SJSA1 (cell line): ENCODE measurements around the gene DLST. TPM values are rescaled to one million over a fixed set of nuclear protein-coding genes. Genes with fewer than 3 reads are reported as not detected.

Experiments
- DNase-seq, 2 experiments: peaks; one replicate each; pipeline ENCODE4 v3.0.0-alpha.2; 2015 to 2020; ENCODE audit warnings: low spot score in 2 of 2, low read depth in 1 of 2
- H3K27ac ChIP-seq: fragments of 250-450 bp; sonication (Bioruptor Pico); 2 replicates; pipeline ENCODE4 v1.5.1; 2020; ENCODE audit warnings: mild to moderate bottlenecking, moderate library complexity
- H3K27me3 ChIP-seq: fragments of 250-450 bp; sonication (Bioruptor Pico); replicated peaks from 2 replicates; pipeline ENCODE4 v1.5.1; 2020; ENCODE audit warnings: mild to moderate bottlenecking, moderate library complexity
- H3K36me3 ChIP-seq: fragments of 250-450 bp; sonication (Bioruptor Pico); 2 replicates; pipeline ENCODE4 v1.5.1; 2020; ENCODE audit warnings: mild to moderate bottlenecking
- H3K4me1 ChIP-seq: fragments of 250-450 bp; sonication (Bioruptor Pico); replicated peaks from 2 replicates; pipeline ENCODE4 v1.6.1; 2021; ENCODE audit warnings: mild to moderate bottlenecking
- H3K4me3 ChIP-seq: fragments of 250-450 bp; sonication (Bioruptor Pico); 2 replicates; pipeline ENCODE4 v1.5.1; 2020; ENCODE audit warnings: mild to moderate bottlenecking
- H3K9me3 ChIP-seq: fragments of 250-450 bp; sonication (Bioruptor Pico); replicated peaks from 2 replicates; pipeline ENCODE4 v1.5.1; 2020; ENCODE audit warnings: mild to moderate bottlenecking
- total RNA-seq: library from RNA; depleted of rRNA; stranded (reverse); fragments of >200 nt; shearing (Covaris generic); gene quantifications from 2 replicates; pipeline ENCODE4 v1.2.3, GENCODE V29; 2014

The DLST gene
- total RNA-seq, 1 experiment from 2014 or later: 34.9 TPM

DNA sequence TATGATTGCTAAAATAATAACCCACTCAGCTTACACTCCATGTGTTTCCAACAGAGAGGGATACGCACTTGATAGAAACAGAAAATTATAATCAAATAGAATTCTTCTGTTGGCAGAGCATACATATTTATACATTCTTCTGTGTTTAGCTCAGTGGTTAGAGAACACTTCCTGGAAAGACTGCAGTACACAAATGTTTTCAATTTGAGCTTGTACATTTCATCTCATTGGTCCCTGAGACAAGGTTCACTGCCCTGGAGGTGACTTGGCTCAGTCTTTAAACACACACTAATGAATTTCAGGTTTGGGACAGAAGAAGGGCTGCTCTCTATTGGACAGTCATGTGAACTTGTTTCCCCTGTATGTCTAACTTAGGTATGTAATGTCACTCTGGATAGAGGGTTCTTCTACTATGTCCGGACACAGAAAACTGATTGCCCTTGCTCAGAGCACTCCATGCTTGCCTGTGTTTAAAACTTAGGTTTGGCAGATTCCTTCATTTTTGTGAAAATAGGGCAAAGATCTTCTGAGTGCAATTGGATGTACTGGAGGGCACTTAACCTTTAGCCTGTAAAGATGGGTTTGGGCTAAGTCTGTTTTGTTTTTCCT, 28.7 kb upstream of the DLST start:
- Histone ChIP-seq H3K36me3 (no peaks in the 10 kb centered on the region), H3K9me3 (no peaks in the 10 kb centered on the region), H3K4me1 (peaks cover 8% of the 10 kb centered on the region; the same call in 1 of the 2 replicates), H3K27me3 (no peaks in the 10 kb centered on the region), H3K4me3 (no peak overlapping the region), H3K27ac (no peak overlapping the region)
- no peak for DNase-seq

DNA sequence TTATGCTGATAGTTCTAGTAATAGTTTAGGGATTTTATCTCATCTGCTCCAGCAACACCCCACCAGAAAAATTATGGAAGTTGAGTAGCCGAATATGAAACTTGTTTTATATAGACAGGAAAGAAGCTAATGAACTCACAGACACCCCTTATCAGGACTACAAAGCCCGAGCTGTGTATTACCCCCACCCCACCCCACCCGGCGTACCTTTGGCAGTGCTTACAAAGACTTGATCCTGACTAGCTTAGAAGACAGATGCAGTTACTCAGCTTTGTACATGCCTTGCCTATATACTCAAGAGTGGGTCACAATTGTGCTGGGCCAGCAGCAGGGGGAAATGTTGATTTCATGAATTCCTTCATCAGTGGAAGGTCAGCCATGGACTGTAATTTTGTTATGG, 28.1 kb upstream of the DLST start:
- H3K27ac ChIP-seq: no peak overlapping the region
- H3K36me3 ChIP-seq: no peaks in the 10 kb centered on the region
- no peaks in the 10 kb centered on the region for H3K9me3 ChIP-seq
- no peak overlapping the region for H3K4me3 ChIP-seq
- no peak for DNase-seq
- H3K27me3 ChIP-seq: no peaks in the 10 kb centered on the region
- H3K4me1 ChIP-seq: peaks cover 8% of the 10 kb centered on the region; the same call in 1 of the 2 replicates

DNA sequence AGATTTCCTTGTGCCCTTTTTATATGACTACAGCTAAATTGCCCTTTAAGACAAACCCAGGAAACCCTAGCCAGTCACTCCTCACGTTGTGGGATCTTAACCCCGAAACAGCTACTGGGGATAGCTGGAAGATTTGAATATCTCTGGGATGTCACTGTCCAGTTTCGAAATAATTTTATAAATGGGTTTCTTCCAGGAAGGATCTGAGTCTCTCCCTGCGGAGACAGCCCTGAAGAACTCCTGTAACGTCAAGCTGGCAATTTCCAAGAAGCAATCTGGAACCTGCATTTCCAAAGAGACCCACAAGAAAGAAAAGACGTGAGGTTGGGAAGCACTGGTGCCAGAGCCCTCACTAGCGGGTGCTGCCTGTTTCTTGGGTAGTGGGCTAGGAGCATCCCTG, 26.7 kb upstream of the DLST start:
- Histone ChIP-seq H3K9me3 (no peaks in the 10 kb centered on the region), H3K27me3 (no peaks in the 10 kb centered on the region), H3K36me3 (no peaks in the 10 kb centered on the region), H3K27ac (no peak overlapping the region), H3K4me3 (no peak overlapping the region), H3K4me1 (peaks cover 8% of the 10 kb centered on the region; the same call in 1 of the 2 replicates)
- DNase-seq: no peak

DNA sequence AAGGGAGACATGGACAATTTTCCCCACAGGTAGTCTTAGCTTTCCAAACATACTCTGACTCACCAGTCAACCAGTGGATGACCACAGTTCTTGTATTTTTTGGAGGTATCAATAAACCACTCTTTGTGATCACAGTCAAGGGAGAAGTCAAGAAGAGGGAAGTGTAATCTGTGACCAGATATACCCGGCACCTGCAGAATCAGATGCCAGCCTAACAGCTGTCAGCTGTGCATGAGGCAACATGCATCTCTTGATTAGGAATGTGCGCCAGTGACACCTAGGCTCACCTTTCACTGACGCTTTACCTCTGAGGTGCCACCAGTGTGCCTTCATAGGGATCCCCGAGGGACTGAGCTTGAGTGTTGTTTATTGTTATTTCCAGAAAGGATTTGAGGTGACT, 25.8 kb upstream of the DLST start:
- H3K27ac ChIP-seq: no peak overlapping the region
- no peak overlapping the region for H3K4me3 ChIP-seq
- DNase-seq: no peak
- H3K9me3 ChIP-seq: no peaks in the 10 kb centered on the region
- peaks cover 8% of the 10 kb centered on the region; the same call in 1 of the 2 replicates for H3K4me1 ChIP-seq
- H3K36me3 ChIP-seq: no peaks in the 10 kb centered on the region
- no peaks in the 10 kb centered on the region for H3K27me3 ChIP-seq

DNA sequence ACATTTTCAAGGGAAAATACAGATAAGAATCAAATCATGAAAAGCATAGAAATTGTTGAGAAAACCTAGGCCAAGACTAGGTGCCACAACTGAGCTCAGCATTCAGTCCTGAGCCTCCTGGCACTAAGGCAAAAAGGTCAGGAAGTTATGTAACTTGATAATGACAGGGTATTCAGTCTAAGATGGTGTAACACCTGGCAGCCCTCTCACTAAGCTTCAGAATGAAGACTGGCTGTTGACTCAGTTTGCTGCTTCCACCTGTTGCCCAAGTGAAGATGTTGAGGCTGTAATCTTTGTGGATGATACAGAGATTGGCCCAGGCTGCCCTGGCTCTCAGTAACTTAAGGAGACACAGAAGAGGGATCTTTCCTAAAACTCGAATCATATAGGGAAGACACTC, 25.4 kb upstream of the DLST start:
- no peak overlapping the region for H3K4me3 ChIP-seq
- H3K27me3 ChIP-seq: no peaks in the 10 kb centered on the region
- peaks cover 8% of the 10 kb centered on the region; the same call in 1 of the 2 replicates for H3K4me1 ChIP-seq
- no peak overlapping the region for H3K27ac ChIP-seq
- no peak for DNase-seq
- no peaks in the 10 kb centered on the region for H3K9me3 ChIP-seq
- no peaks in the 10 kb centered on the region for H3K36me3 ChIP-seq

DNA sequence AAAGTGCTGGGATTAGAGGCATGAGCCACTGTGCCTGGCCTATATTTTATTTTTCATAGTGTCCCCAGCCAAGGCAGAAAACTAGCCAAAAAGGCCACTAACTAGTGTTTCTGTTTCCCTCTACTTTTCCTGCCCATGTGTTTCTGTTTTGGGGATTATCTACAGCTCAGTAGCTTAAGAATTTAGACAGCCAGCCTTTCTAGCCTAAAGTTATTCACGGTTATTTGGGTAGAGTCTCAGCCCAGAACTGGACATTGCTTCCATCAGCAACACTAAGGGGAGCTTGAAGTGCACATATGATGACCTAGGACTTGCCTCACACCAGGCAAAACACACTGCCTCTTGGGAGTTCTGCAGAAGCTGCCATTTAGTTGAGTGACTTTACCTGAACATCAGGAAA, 23.7 kb upstream of the DLST start:
- no peaks in the 10 kb centered on the region for H3K27me3 ChIP-seq
- no peak overlapping the region for H3K27ac ChIP-seq
- DNase-seq: no peak
- H3K36me3 ChIP-seq: no peaks in the 10 kb centered on the region
- no peaks in the 10 kb centered on the region for H3K9me3 ChIP-seq
- H3K4me1 ChIP-seq: peaks cover 3% of the 10 kb centered on the region; the same call in 1 of the 2 replicates
- no peak overlapping the region for H3K4me3 ChIP-seq

DNA sequence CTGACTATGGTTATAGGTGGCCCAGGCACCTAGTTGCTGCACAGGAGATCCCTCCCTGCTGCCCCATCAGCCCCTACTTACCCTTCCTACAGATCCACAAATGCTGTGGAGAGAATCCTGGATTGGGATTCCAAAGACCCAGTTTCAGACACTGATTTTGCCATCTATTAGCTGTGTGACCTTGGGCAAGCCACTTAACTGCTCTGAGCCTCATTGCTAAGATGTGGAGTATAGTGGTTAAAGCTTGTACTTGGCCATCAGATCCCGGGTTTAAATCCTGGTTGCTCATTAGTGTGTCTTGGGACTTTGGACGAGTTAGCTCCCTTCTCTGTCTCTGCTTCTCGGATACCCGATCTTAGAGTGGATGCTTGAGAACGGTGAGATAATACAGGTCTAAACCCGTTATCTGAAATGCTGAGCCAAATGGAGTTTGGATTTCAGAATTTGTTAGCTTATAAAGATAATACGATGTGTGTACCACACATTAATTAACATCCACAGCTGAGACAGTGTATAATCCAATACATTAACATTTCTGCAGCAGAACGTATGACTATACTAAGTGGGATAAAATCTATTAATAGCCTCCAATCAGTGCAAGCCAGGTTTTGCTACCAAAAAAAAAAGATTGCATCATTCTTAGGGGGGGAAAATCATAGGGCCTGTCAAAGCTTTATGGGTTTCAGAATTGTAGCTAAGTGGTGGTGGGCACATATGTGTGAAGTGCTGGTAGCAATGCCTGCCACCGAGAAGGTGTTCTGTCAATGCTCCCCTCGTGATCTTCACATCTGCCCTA, 21.8 kb upstream of the DLST start:
- DNase-seq: no peak
- Histone ChIP-seq H3K4me3 (no peak overlapping the region), H3K4me1 (no peaks in the 10 kb centered on the region), H3K27me3 (no peaks in the 10 kb centered on the region), H3K9me3 (no peaks in the 10 kb centered on the region), H3K36me3 (no peaks in the 10 kb centered on the region), H3K27ac (no peak overlapping the region)

DNA sequence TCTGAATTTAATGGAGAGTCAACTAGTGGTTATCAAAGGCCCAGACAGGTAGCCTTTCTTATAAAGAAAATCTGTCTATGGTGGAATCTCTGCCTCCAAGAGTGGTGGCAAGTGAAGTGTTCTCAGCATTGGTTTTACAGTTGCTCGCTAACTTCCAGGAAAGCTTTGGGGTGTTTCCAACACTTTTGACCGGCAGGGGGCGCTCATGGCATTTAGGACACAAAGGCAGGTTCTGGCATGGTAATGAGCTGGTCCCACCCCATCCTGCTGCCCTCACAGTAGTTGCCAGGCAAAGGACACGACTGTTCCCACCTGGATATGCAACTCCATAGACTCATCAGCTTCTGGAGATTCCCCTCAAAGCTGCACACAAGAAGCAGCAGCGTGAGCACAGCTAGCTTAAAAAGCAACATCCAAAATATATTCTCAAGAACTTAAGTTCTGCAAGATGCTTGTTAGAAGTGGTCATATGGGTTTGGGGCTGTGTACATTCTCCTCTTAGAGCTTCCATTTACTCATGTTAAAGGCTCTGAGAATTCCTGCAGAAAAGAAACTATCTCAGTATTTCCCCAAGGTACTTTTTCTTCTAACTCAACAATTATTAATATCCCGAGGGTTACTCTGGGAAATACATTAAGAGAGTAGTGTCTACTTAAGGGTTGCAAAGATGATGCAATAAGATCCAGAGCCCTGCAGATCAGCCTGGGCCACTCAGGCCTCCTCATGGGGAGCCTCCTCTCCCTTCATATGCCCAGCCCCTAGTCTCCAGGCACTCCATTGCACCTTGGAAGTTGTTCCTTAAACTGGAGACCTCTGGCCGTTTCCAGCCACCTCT, 20.6 kb upstream of the DLST start:
- no peaks in the 10 kb centered on the region for H3K9me3 ChIP-seq
- peak; percentile 52 to 84 for DNase-seq
- no peaks in the 10 kb centered on the region for H3K27me3 ChIP-seq
- H3K36me3 ChIP-seq: no peaks in the 10 kb centered on the region
- no peak overlapping the region for H3K27ac ChIP-seq
- no peaks in the 10 kb centered on the region for H3K4me1 ChIP-seq
- no peak overlapping the region for H3K4me3 ChIP-seq

DNA sequence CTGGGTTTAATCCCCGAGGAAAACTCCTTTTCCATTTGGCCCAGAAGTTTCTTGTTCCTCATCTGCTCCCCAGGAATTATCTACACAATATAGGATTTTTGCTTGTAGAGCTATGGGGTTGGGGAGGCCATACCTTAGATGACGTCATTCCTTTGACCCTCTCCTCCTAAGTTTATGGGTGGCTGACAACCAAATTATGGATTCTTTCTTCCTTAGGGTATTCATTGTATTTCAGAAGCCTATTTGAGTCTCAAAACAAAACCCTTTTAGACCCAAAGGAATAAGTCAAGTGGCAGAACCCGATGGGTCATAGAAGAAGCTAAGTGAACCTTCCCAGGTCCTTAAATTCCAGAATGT, 20.0 kb upstream of the DLST start:
- H3K27ac ChIP-seq: no peak overlapping the region

DNA sequence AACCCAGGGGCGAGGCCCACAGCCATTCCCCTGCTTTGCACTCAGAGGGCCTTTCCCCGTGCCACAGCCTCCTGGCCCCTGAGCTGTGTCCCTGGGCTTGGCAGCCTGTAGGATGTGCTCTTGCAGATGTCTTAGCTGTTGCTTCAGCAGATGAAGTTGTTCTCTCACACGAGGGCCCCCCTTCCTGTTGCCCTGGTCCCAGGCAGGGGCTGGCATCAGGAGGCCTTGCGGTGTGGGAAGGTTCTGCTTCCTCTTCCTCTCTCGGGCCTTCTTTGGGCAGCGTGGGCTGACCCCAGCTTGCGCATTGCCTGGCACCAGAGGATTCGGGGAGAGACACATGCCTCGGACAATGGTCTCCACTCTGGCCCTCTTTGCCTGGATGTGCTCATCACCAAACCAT, 18.4 kb upstream of the DLST start:
- Histone ChIP-seq H3K4me3 (no peak overlapping the region), H3K36me3 (no peaks in the 10 kb centered on the region), H3K9me3 (no peaks in the 10 kb centered on the region), H3K27me3 (peaks cover 8% of the 10 kb centered on the region; the same call in 1 of the 2 replicates), H3K4me1 (no peaks in the 10 kb centered on the region), H3K27ac (no peak overlapping the region)
- DNase-seq: no peak

More for the DNA sequence above, 20.0 kb upstream of the DLST start:
- H3K9me3 ChIP-seq: no peaks in the 10 kb centered on the region
- no peaks in the 10 kb centered on the region for H3K27me3 ChIP-seq
- H3K4me3 ChIP-seq: no peak overlapping the region
- DNase-seq: no peak
- H3K4me1 ChIP-seq: no peaks in the 10 kb centered on the region
- no peaks in the 10 kb centered on the region for H3K36me3 ChIP-seq

DNA sequence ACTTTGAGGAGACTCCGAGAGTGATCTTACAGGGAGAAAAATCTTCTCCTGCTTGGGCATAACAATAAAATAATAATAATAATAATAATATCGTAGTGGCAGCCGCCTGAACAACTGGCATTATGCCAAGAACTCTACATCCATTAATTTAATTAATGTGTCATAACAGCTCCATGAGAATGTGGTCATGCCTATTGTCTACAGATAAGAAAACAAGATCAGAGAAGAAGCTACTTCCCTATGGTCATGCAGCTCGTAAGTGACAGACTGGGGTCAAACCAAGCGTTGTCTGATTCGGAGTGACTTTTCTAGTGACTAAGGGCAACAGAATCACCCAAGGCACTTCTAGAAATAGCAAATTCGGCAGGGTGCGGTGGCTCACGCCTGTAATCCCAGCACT, 17.5 kb upstream of the DLST start:
- Histone ChIP-seq H3K27ac (no peak overlapping the region), H3K4me1 (no peaks in the 10 kb centered on the region), H3K27me3 (peaks cover 8% of the 10 kb centered on the region; the same call in 1 of the 2 replicates), H3K36me3 (no peaks in the 10 kb centered on the region), H3K9me3 (no peaks in the 10 kb centered on the region), H3K4me3 (no peak overlapping the region)
- DNase-seq: no peak

DNA sequence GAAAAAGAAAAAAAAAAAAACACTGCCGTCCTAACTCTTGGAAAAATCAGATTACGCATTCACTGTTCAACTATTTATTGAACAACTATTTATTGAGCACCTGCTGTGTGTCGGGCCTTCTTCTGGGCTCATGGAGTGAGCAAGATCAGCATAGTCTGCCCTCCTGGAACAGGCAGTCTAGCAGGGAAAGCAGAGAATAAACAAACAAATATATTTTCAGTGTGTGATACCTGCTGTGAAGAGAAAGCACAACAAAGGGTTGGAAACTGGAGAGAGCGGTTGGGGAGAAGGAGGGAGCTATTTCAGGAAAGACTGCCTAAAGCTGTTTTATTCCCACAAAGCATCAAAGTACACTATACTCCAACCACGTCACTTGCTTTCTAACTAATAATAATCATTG, 16.6 kb upstream of the DLST start:
- Histone ChIP-seq H3K4me3 (no peak overlapping the region), H3K27me3 (peaks cover 8% of the 10 kb centered on the region; the same call in 1 of the 2 replicates), H3K27ac (no peak overlapping the region), H3K36me3 (no peaks in the 10 kb centered on the region), H3K9me3 (no peaks in the 10 kb centered on the region), H3K4me1 (no peaks in the 10 kb centered on the region)
- no peak for DNase-seq

DNA sequence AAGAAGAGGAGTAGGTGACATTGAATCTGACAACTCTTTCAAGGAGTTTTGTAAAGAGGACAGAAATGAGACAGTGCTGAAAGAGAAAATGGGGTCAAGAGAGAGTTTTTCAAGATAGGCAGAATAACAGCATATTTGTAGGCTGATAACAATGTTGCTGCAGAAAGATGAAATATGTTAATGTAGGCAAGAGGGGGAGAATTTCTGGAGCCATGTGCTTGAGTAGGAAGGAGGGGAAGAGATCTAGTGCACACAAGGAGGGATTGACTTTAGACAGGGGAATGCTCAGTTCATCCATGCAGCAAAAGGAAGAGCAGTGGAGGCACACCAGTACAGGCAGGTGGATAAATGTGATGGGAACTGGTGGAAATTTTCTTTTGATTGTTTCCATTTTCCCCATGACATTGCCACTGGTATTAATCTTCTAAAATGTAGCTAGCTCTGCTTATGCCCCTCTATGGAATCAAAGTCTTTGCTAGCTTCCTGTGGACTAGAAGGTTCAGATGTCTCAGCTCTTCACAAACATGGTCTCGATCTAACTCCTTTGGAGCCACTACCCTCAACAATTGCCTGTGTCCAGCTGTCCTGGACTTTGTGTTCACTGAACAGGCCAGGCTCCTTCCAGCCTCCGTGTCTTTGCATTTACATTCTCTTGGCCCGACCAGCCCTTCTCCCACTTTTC, 14.9 kb upstream of the DLST start:
- Histone ChIP-seq H3K4me1 (no peaks in the 10 kb centered on the region), H3K9me3 (no peaks in the 10 kb centered on the region), H3K27ac (no peak overlapping the region), H3K27me3 (peaks cover 8% of the 10 kb centered on the region; the same call in 1 of the 2 replicates), H3K4me3 (no peak overlapping the region), H3K36me3 (no peaks in the 10 kb centered on the region)
- no peak for DNase-seq
